Left hindlimb (tissue), 1 donor: ENCODE results near the gene DHCR7.
A peak's percentile ranks its signal among the peaks of the same experiment; 100 is the strongest.

ENCODE experiments used
- DNase-seq: peaks from one replicate; pipeline ENCODE4 v3.0.0-alpha.2; 2018

DHCR7 gene

DNA sequence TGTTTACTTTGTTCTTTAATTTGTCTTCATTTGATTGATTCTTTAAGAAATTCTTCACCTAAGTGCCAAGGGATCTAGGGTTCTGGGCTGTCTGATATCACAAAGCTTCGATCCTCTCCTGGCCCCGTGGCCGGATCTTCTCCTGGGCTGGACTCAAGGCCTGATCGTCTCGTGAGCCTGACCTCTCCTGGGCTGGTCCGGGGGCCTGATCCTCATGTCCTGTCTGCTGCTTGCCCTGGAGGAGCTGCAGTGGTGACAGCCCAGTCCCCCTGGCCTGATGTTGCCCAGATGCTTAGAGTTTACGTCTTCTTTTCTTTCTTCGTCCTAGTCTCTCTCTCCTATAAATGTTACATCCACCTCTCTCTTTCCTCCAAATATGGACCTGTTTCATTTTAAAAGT is 8.1 kb upstream of the DHCR7 start:
- no peak for DNase-seq

GRCh38 chr11:71454470-71455113 is 6.4 kb upstream of the DHCR7 start:
- no peak for DNase-seq

DNA sequence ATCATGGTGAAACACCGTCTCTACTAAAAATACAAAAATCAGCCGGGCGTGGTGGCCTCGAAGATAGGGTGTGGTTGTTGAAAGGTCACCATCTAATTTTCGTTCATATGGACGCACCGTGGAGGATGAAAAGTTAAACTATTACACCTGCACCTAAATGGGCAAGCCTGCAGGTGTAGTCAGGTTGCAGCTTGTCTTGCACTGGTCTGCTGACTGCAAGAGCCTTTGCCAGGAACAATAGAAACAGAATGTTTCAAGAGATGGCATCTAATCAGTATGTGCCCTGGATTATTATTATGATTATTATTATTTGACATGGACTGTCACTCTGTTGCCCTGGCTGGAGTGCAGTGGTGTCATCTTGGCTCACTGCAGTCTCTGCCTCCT is 5.7 kb upstream of the DHCR7 start:
- DNase-seq: no peak

DNA sequence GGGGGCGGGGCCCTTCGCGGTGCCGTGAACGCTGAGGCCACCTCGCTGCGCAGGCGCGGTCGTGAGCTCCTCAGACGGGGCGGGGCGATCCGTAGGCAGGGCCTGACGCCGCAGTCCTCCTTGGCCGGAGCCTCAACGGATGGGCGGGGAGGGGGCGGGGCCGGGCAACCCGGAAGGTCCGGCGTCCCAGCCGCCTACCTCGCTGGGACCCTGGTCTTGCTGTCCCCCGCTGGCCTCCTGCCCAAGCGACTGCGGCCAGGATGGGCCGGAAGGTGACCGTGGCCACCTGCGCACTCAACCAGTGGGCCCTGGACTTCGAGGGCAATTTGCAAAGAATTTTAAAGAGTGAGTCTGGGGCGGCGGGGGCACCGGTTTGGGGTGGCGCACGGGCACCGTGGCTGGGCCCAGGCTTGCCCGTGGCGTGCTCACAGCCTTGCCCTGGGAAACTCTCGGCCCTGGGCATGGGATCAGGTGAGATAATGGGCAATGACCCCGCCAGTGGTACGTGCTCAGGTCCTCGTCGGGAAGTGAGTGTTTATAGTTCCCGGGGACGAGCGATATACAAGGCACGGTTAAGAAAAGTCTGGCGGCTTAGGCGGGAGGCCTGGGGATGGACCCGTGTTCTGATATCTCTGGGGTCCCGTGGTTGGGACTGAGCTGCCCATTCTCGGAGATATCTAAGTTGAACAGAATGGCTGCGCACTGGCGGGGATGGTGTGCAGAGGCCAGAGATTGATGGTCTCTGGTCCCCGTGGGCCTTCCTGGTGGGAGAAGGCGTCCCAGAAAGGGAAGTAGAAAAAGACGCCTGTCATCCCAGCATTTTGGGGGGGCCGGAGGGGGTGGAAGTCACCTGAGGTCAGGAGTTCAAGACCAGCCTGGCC is 5.1 kb upstream of the DHCR7 start, which contains the start of gene NADSYN1:
Gene NADSYN1 (plus strand): TSS at position 167 of the 881 bp plus-strand sequence. CDS start 94 bp downstream, at position 261.
- DNase-seq: peak; percentile 97

DNA sequence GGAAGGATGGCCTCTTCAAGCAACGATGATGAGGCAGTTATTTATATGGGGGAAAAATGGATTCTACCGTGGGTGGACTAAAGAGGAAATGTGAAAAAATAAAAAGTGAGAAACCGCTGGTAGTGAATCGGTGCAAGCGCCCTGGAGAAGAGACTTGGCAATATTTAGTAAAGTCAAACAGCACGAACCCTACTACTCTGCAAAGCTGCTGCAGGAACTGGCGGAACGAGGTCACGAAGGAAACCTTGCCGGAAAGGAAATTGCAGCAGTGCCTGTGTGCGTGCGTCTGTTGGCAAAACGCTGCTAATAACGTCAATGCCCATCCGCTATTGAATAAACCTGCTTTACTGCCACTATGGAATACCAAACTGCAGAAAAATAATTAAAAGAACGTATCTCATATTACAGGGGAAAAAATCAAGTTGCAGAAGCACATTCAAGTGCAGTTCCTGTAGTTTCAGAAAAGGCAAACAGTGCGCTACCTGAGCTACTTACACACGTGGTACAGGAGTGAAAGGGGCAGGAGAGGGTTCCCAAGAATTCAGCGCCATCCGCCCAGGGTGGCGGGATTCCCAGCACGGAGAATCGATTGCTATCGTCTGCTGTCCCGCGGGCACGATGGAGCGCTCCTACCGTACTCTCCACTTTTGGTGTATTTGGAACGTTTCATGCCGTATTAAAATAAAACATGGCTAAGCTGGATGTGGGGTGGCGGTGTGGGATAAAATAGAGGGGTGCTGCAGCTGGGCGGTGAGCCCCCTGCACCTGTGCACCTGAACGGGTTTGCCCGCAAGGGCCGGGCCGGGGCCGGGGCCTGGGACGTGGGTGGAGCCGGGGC is 4.2 kb upstream of the DHCR7 start:
- DNase-seq: no peak

GRCh38 chr11:71451596-71452198 is 3.5 kb upstream of the DHCR7 start:
- no peak for DNase-seq

DNA sequence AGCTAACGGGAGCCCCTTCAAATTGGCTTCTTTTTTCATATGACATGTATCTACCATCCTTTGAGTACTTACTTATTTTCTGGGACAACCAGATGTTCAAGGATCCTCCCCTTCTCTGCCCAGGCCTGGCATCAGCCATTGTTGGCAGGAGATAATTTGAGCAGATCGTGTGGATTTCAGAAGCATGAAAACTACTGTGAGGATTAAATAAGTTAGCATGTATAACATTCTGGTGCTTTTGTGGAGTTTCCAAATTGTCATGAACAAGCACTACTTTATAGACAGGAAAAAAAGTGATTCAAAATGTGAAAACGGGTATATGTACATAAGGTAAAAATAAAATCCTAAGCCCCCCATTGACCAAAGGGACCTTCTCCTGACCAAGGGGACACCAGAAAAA is 2.7 kb upstream of the DHCR7 start:
- DNase-seq: no peak

DNA sequence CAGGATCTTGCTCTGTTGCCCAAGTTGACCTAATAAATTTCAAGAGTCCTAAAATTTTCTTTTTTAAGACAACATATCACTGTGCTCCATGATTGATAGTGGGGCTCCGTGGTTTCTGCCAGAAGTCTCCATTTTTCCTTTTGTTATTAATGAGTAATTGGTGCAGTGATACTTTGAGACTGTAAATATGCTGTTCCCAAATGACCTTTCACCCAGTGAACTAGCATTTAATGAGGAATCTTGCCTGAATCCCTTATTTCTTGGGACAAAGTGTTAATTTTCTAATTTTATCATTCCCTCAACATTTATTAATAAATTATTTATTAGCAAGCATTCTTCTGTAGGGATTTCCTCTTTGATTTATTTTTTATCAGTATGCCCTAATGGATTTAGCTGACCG is 2.3 kb upstream of the DHCR7 start:
- no peak for DNase-seq

DNA sequence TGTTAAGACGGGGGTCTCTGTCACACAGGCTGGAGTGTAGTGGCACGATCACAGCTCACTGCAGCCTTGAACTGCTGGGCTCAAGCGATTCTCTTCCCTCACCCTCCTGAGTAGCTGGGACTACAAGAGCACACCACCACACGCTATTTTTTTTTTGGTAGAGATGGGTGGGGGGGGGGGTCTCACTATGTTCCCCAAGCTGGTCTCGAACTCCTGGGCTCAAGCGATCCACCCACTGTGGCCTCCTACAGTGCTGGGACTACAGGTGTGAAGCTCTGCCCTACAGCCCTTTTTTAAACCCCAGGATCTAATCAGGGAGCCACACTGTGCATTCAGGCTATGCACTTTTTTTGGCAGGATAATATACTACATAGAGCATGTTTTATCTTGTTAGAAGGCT is 1.4 kb upstream of the DHCR7 start:
- no peak for DNase-seq

- no peak for DNase-seq
Measured at GRCh38 chr11:71447791-71448256, 369 bp downstream of the DHCR7 start.

GRCh38 chr11:71446942-71447688 is 1.1 kb downstream of the DHCR7 start:
- no peak for DNase-seq

- no peak for DNase-seq
Measured at GRCh38 chr11:71446150-71446549, 2.0 kb downstream of the DHCR7 start.

DNA sequence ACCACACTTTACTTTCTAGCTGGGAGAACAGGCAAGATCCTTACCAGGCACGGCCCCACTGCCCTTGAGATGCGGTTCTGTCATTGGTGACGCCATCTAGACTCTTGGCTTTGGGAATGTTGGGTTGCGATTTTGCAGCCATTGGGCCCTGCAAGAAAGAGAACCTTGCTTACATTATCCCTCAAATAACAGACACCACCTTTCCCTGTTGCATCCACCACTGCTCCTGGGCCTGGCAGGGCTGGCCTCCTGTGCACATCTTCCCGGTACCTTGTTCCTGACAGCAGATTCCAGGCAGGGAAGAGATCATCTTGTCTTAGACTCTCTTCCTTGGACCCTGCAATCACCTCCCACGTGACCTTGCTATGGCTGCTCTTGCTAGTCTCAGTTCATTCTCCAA is 3.4 kb downstream of the DHCR7 start:
- no peak for DNase-seq

DNA sequence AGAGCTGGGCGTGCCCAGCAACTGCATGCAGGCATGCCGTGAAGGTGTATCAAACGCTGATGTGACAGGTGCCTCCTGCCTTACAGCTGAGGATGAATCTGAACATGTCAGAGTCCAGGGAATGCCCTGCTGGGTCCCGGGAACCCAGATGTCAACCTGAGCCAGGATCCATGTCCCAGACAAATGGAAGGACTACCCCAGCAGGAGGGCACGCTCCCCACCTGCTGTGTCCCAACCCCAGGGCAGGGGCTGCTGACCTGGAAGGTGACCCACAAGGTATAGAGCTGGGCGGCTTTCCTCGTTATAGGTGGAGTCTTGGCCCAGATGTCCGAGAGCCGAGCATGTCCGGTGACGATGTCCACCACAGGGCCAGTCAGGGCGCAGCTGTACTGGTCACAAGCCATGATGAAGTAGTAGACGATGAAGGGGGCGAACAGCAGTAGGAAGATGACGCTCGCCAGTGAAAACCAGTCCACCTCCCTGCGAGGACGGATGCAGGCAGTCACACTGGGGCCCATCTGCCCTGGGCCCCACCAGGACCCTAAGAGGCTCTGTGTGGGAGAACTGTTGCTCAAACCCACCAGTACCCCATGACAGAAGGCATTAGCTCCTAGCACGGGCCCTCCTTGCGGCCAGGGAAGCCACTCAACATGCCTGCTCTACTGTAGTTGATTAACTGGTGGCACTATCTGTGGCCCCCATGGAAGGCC is 4.3 kb downstream of the DHCR7 start:
- DNase-seq: no peak

- no peak for DNase-seq
Measured at GRCh38 chr11:71442880-71443279, 5.3 kb downstream of the DHCR7 start.

- no peak for DNase-seq
Measured at GRCh38 chr11:71442123-71442522, 6.1 kb downstream of the DHCR7 start.

DNA sequence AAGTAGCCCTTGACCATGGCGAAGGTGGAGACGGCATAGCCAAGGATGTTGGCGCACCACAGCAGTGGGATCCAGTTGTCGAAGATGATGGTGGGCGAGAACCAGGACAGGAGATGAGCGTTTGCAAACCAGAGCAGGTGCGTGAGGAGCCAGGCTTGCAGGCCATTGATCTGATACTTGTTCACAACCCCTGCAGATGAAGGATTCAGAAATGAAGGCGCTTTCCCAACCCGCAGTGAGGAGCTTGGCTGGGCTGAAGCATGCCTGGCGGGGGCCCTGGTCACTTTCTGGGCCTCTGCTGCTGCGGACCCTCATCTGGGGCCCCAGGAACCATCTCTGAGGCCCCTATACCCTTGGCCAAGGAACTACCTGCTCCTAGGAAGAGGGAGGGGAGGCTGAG is 6.9 kb downstream of the DHCR7 start:
- DNase-seq: no peak

GRCh38 chr11:71440021-71440755 is 8.0 kb downstream of the DHCR7 start:
- no peak for DNase-seq

DNA sequence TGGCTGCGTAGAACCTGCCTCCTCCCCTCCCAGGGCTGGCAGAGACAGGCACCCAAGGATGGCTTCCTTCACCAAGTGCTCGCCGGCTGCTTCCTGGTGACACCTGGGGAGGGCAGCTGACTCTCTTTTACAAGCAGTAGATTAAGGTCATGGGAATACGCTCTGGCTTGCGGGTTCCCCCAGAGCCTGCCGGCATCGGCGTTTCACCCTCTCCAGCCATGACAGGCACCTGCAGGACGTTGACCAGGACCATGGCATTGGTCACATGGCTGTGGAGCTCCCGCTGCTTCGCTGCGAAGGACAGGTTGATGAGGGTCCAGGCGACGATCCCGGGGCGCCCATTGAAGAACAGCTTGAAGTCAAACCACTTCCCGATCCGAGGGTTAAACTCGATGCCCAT is 9.5 kb downstream of the DHCR7 start:
- no peak for DNase-seq

DNA sequence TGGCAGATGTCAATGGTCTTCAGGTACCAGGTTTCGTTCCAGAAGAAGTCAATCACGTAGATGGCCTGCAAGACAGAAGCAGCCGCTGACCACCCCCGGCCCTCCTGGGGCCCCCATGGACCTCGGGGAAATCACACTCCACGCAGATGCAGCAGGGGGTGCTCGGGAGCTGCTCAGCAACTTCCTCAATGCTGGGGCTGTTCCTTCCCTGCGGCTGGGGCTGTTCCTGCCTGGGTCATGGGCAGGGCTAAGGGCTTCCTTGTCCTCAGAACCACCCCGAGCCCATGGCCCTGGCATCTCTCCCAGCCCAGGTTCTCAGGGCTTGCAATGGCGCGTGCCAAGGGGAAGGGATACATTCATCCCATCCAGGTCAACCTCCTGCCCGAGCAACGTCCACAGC is 10.3 kb downstream of the DHCR7 start:
- DNase-seq: no peak

DNA sequence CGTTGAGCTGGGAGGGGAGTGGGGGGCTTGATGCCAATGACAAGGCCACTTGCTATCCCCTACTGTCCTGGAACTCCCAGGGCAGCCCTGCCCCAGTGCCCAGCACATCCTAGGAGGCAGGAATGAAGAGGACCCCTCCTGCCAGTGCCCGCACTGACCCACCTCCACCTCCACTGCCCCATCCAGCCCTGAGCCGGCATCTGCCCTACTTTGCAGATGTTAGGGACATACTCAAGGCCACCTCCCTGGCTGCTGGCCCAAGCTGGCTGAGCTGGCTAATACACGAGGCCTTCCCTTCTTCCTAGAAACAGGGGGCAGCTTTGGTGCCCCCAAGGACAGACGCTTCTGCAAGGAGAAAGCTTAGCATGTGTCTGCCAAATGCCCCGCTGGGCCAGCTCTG is 10.8 kb downstream of the DHCR7 start:
- no peak for DNase-seq
